GM19452 (cell line): ENCODE data around the gene DOK4.
"Not testable (repeated sequence)": the region's sequence is repeated elsewhere in the genome, so short reads cannot be mapped to it uniquely, and the experiment has no call there.

Source experiments
- ATAC-seq: cut with Tn5 transposase; IDR thresholded peaks from one replicate; pipeline ENCODE4 v1.9.1; 2021; ENCODE audit not compliant: unreplicated experiment

Gene DOK4

GRCh38 chr16:57502048-57502775 lies 15.9 kb upstream of the DOK4 start:
- ATAC-seq = no peak

- no peak for ATAC-seq
Measured at GRCh38 chr16:57501492-57501891, 15.2 kb upstream of the DOK4 start.

- ATAC-seq = no peak
Measured at GRCh38 chr16:57500578-57501111, 14.4 kb upstream of the DOK4 start.

- not testable (repeated sequence) for ATAC-seq
Measured at GRCh38 chr16:57499941-57500340, 13.6 kb upstream of the DOK4 start.

- no peak for ATAC-seq
Measured at GRCh38 chr16:57498031-57498430, 11.7 kb upstream of the DOK4 start.

GRCh38 chr16:57497121-57497520 lies 10.8 kb upstream of the DOK4 start:
- ATAC-seq = no peak

GRCh38 chr16:57493767-57494166 lies 7.5 kb upstream of the DOK4 start:
- ATAC-seq = no peak

- no peak for ATAC-seq
Measured at GRCh38 chr16:57489229-57489628, 2.9 kb upstream of the DOK4 start.

- ATAC-seq = no peak
Measured at GRCh38 chr16:57486858-57487834, 853 bp upstream of the DOK4 start.

- no peak for ATAC-seq
Measured at GRCh38 chr16:57485091-57485915, 990 bp downstream of the DOK4 start.

- ATAC-seq = no peak
Measured at GRCh38 chr16:57484515-57485005, 1.7 kb downstream of the DOK4 start.

GRCh38 chr16:57483725-57484514 lies 2.4 kb downstream of the DOK4 start:
- no peak for ATAC-seq

GRCh38 chr16:57482845-57483545 lies 3.3 kb downstream of the DOK4 start:
- no peak for ATAC-seq

- no peak for ATAC-seq
Measured at GRCh38 chr16:57481421-57481820, 4.9 kb downstream of the DOK4 start.

GRCh38 chr16:57480754-57481230 lies 5.5 kb downstream of the DOK4 start:
- ATAC-seq = no peak

GRCh38 chr16:57479976-57480753 lies 6.1 kb downstream of the DOK4 start:
- ATAC-seq = no peak

GRCh38 chr16:57479205-57479975 lies 6.9 kb downstream of the DOK4 start:
- no peak for ATAC-seq
